Lung (tissue), 12 donors: Measurements from ENCODE around the gene ETV6. TPM values are rescaled to one million over a fixed set of nuclear protein-coding genes. Genes with fewer than 3 reads are reported as not detected.
A peak's percentile ranks its signal among the peaks of the same experiment; 100 is the strongest.

Experiments used
- ATAC-seq: fragments of 200-7000 bp; cut with Tn5 transposase; one replicate; pipeline ENCODE4 v1.9.1; 2020; ENCODE audit warnings: moderate number of reproducible peaks; ENCODE audit not compliant: insufficient read depth, low FRiP score
- DNase-seq, 3 donors: peaks; one replicate each; pipeline ENCODE4 v3.0.0-alpha.2; 2013 to 2017
- H3K27ac ChIP-seq, 2 donors: one replicate each; pipeline ENCODE4 v1.5.1; 2013; ENCODE audit warnings: mild to moderate bottlenecking in 2 of 2, moderate library complexity in 2 of 2, control low read depth in 1 of 2, inconsistent platforms in 1 of 2, low read depth in 1 of 2, low read length in 1 of 2
- H3K27me3 ChIP-seq, 3 donors: one replicate each; pipeline ENCODE4 v1.5.1; 2013; ENCODE audit warnings: low read length in 2 of 3; ENCODE audit not compliant: control insufficient read depth in 3 of 3, insufficient read depth in 3 of 3
- H3K36me3 ChIP-seq, 4 donors: one replicate each; pipeline ENCODE4 v1.5.1; 2013; ENCODE audit warnings: low read length in 4 of 4, mild to moderate bottlenecking in 1 of 4, moderate library complexity in 1 of 4; ENCODE audit not compliant: control insufficient read depth in 4 of 4, insufficient read depth in 4 of 4
- H3K4me1 ChIP-seq, 5 donors: one replicate each; pipeline ENCODE4 v1.5.1; 2013; ENCODE audit warnings: low read length in 5 of 5, mild to moderate bottlenecking in 2 of 5, moderate library complexity in 1 of 5; ENCODE audit not compliant: control insufficient read depth in 5 of 5, insufficient read depth in 5 of 5
- H3K4me3 ChIP-seq: one replicate; pipeline ENCODE4 v1.5.1; 2013; ENCODE audit warnings: mild to moderate bottlenecking, control low read depth, moderate library complexity
- H3K9ac ChIP-seq, 2 donors: one replicate each; pipeline ENCODE4 v1.5.1; 2013; ENCODE audit warnings: low read length in 2 of 2, control low read depth in 1 of 2; ENCODE audit not compliant: insufficient read depth in 1 of 2
- H3K9me3 ChIP-seq, 4 donors: one replicate each; pipeline ENCODE4 v1.5.1; 2013; ENCODE audit warnings: low read length in 3 of 4, mild to moderate bottlenecking in 1 of 4, moderate library complexity in 1 of 4; ENCODE audit not compliant: control insufficient read depth in 4 of 4, insufficient read depth in 3 of 4
- CTCF ChIP-seq: IDR thresholded peaks from 2 replicates; pipeline ENCODE4 v1.5.1; 2012; ENCODE audit warnings: mild to moderate bottlenecking; ENCODE audit errors: control extremely low read depth, extremely low read depth
- WGBS, 2 donors: extraction: QIAGEN DNeasy Blood & Tissue Kit; methylation state at CpG; one replicate each; pipeline ENCODE4 v1.1.7; 2013; 5-methylcytosine and 5-hydroxymethylcytosine counted together
- polyA plus RNA-seq, 2 donors: library from polyadenylated mRNA; stranded (reverse); fragments of 200-250 nt; gene quantifications; one replicate each; pipeline ENCODE4 v1.2.1, GENCODE V29; 2013
- total RNA-seq, 2 donors: library from RNA; depleted of rRNA in 1 of 2; stranded (reverse); fragments of >200 nt in 1 of 2; gene quantifications; one replicate each; pipeline ENCODE4 v1.2.1, GENCODE V29; 2014 to 2021
- donor health status: control.
- donor health status: control.
- donor health status: Bipolar disorder and iron deficiency.
- donor health status: healthy.
- donor health status: DM: yes; HTN: yes; CAD: no.

The ETV6 gene
- total and polyA plus RNA-seq, 4 donors, result 8.6 to 45.7 (median 13.6) TPM

DNA sequence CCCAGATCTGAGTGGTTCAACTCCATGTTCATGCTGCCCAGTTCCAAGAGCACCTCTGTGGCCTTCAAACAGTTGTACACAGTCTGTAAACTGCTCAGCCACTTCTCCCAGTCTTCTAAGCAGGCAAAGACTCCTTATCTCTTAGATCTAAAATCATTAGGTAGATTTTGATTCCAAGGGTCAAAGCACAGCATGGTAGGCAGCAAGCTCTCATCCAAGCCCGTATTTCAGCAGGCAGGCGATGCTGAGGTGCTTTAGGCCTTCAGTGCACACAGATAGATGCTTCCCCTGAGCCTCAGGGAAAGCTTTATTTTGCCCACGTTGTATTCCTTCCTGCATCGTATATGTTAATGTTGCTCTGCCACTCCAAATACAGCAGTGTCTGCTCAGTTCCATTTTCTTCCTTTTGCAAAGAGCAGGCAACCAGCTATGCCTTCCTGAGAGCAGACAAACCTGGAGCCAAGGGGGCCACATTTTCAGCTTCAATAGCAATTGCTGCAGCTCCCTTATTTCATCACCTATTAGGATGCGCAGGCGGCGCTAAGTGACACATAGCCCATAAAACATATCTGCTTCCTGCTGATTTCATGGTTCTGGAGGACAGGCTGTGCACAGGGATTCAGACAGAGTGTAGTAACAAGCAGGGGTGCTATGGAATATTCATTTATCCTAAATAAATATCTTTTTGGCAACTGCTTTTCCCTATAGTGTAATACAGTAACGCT is 67.5 kb downstream of the ETV6 start:
- Histone ChIP-seq H3K27me3 (no peaks in the 10 kb centered on the region), H3K9me3 (no peaks in the 10 kb centered on the region), H3K9ac (no peak overlapping the region), H3K27ac (peak overlapping the region in 1 of 2 donors; percentile 27), H3K4me1 (peaks cover 0 to 22% (median 10%) of the 10 kb centered on the region in 5 donors), H3K4me3 (no peak overlapping the region), H3K36me3 (peaks cover 0 to 9% (median 0%) of the 10 kb centered on the region in 4 donors)
- no peak for DNase-seq
- no peak for ATAC-seq
- no peak for TF ChIP-seq CTCF
- WGBS, 2 donors, result 60 to 73% methylated on average over 8 of the region's 8 CpGs

DNA sequence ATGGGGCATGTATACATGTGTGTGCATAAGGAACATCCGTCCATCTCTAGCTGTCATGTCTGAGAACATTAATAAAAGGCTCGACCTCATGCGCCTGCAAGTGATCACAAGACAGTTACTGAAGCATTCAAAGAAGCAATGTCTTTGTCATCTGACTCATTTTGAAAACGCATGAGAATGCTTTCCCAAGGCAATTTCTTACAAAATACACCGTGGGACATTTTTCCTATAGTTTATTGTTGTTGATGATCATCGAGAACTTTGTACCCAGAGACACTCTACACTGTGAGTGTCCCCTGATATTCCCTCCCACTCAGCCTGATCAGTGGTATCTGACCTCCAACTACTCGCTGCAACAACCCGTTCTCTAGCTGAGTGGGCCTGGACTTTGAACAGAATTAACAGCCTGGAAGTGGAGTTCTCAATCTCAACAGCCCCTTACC is 68.1 kb downstream of the ETV6 start:
- peaks cover 0 to 5% (median 0%) of the 10 kb centered on the region in 4 donors for H3K36me3 ChIP-seq
- no peak overlapping the region for H3K27ac ChIP-seq
- DNase-seq (no peak), ATAC-seq (no peak)
- WGBS, 2 donors, result 72% methylated on average over 8 of the region's 8 CpGs
- H3K4me3 ChIP-seq, result no peak overlapping the region
- peaks cover 0 to 24% (median 10%) of the 10 kb centered on the region in 5 donors for H3K4me1 ChIP-seq
- H3K9ac ChIP-seq, result no peak overlapping the region
- no peak for TF ChIP-seq CTCF
- no peaks in the 10 kb centered on the region for H3K27me3 ChIP-seq
- no peaks in the 10 kb centered on the region for H3K9me3 ChIP-seq

GRCh38 chr12:11718105-11718504 is 68.6 kb downstream of the ETV6 start:
- Histone ChIP-seq H3K4me3 (no peak overlapping the region), H3K9ac (no peak overlapping the region), H3K36me3 (peaks cover 0 to 3% (median 0%) of the 10 kb centered on the region in 4 donors), H3K27ac (no peak overlapping the region), H3K4me1 (peaks cover 0 to 27% (median 10%) of the 10 kb centered on the region in 5 donors), H3K27me3 (no peaks in the 10 kb centered on the region), H3K9me3 (no peaks in the 10 kb centered on the region)
- no peak for DNase-seq
- WGBS, 2 donors, result 73 to 79% methylated on average over 3 of the region's 3 CpGs
- no peak for TF ChIP-seq CTCF
- no peak for ATAC-seq
